ENCODE measurements around the gene NOTO.
"Not testable (repeated sequence)": the region's sequence is repeated elsewhere in the genome, so short reads cannot be mapped to it uniquely, and the experiment has no call there.

The NOTO gene

GRCh38 chr2:73187549-73187948 lies 14.8 kb upstream of the NOTO start:
- Histone ChIP-seq H3K9me3 (ENCODE audit: insufficient read depth, low read length) (no peaks in the 10 kb centered on the region), H3K27me3 (ENCODE audit: low read depth, low read length) (peaks cover 5% of the 10 kb centered on the region; the same call in 1 of the 2 replicates)

GRCh38 chr2:73197579-73197978 lies 4.8 kb upstream of the NOTO start:
- Histone ChIP-seq H3K36me3 (replicated peaks; ENCODE audit: low read depth, low read length) (no peaks in the 10 kb centered on the region), H3K9ac (ENCODE audit: low read length) (no peak overlapping the region), H3K9me3 (ENCODE audit: insufficient read depth, low read length) (no peaks in the 10 kb centered on the region), H3K79me2 (ENCODE audit: low read length) (no peaks in the 10 kb centered on the region), H3K27ac (ENCODE audit: low read length) (no peak overlapping the region), H2AFZ (ENCODE audit: low read depth, low read length) (no peak overlapping the region), H3K4me1 (ENCODE audit: low read length) (no peaks in the 10 kb centered on the region), H3K4me2 (ENCODE audit: low read length) (no peak overlapping the region), H3K27me3 (ENCODE audit: low read depth, low read length) (peaks cover 10% of the 10 kb centered on the region; the same call in 1 of the 2 replicates), H3K4me3 (ENCODE audit: low read length) (no peak overlapping the region), H4K20me1 (ENCODE audit: insufficient read depth, low read length) (no peaks in the 10 kb centered on the region)
- TF ChIP-seq EZH2phosphoT487 (IDR thresholded peaks at IDR 0.05; ENCODE audit: low read depth): no peak
- TF ChIP-seq CTCF (IDR thresholded peaks at IDR 0.05; ENCODE audit: low read depth, low read length): no peak

More at GRCh38 chr2:73187549-73187948, 14.8 kb upstream of the NOTO start:
- H3K9ac ChIP-seq (ENCODE audit: low read length): no peak overlapping the region
- no peaks in the 10 kb centered on the region for H3K36me3 ChIP-seq (replicated peaks; ENCODE audit: low read depth, low read length)
- no peak overlapping the region for H2AFZ ChIP-seq (ENCODE audit: low read depth, low read length)
- no peak overlapping the region for H3K4me2 ChIP-seq (ENCODE audit: low read length)
- no peak overlapping the region for H3K4me3 ChIP-seq (ENCODE audit: low read length)
- H4K20me1 ChIP-seq (ENCODE audit: insufficient read depth, low read length): no peaks in the 10 kb centered on the region
- no peak for TF ChIP-seq CTCF (IDR thresholded peaks at IDR 0.05; ENCODE audit: low read depth, low read length)
- H3K79me2 ChIP-seq (ENCODE audit: low read length): no peaks in the 10 kb centered on the region
- H3K4me1 ChIP-seq (ENCODE audit: low read length): no peaks in the 10 kb centered on the region
- no peak overlapping the region for H3K27ac ChIP-seq (ENCODE audit: low read length)

- H3K4me2 ChIP-seq (ENCODE audit: low read length); H3K4me1 ChIP-seq (ENCODE audit: low read length); H4K20me1 ChIP-seq (ENCODE audit: insufficient read depth, low read length); H3K36me3 ChIP-seq (replicated peaks; ENCODE audit: low read depth, low read length); H3K27ac ChIP-seq (ENCODE audit: low read length); H3K9ac ChIP-seq (ENCODE audit: low read length); H3K79me2 ChIP-seq (ENCODE audit: low read length); H3K4me3 ChIP-seq (ENCODE audit: low read length); H2AFZ ChIP-seq (ENCODE audit: low read depth, low read length); H3K9me3 ChIP-seq (ENCODE audit: insufficient read depth, low read length): not testable (repeated sequence)
- peaks cover 10% of the 10 kb centered on the region; the same call in 1 of the 2 replicates for H3K27me3 ChIP-seq (ENCODE audit: low read depth, low read length)
Observed at GRCh38 chr2:73200281-73200680, 2.1 kb upstream of the NOTO start.

- no peak overlapping the region for H2AFZ ChIP-seq (ENCODE audit: low read depth, low read length)
- no peak overlapping the region for H3K27ac ChIP-seq (ENCODE audit: low read length)
- TF ChIP-seq EZH2phosphoT487 (IDR thresholded peaks at IDR 0.05; ENCODE audit: low read depth): no peak
- TF ChIP-seq CTCF (IDR thresholded peaks at IDR 0.05; ENCODE audit: low read depth, low read length): no peak
Observed at GRCh38 chr2:73203055-73203681, 794 bp downstream of the NOTO start.

More at GRCh38 chr2:73203055-73203681, 794 bp downstream of the NOTO start:
- Histone ChIP-seq H3K79me2 (ENCODE audit: low read length) (no peaks in the 10 kb centered on the region), H3K4me3 (ENCODE audit: low read length) (no peak overlapping the region), H3K36me3 (replicated peaks; ENCODE audit: low read depth, low read length) (no peaks in the 10 kb centered on the region), H3K4me2 (ENCODE audit: low read length) (no peak overlapping the region), H3K4me1 (ENCODE audit: low read length) (peaks cover 4% of the 10 kb centered on the region; the same call in 1 of the 2 replicates), H4K20me1 (ENCODE audit: insufficient read depth, low read length) (no peaks in the 10 kb centered on the region), H3K9ac (ENCODE audit: low read length) (no peak overlapping the region), H3K9me3 (ENCODE audit: insufficient read depth, low read length) (no peaks in the 10 kb centered on the region), H3K27me3 (ENCODE audit: low read depth, low read length) (peaks cover 3% of the 10 kb centered on the region; the same call in 1 of the 2 replicates)

All from OCI-LY3 (cell line).